Caco-2 (cell line): ENCODE results near the gene ABHD6. TPM values are rescaled to one million over a fixed set of nuclear protein-coding genes. Genes with fewer than 3 reads are reported as not detected.

ENCODE experiments used
- BruUV-seq: library from RNA; stranded (reverse); fragments of 400-500 nt; replicated peaks from 2 replicates; lab custom pipeline; 2021; lab: Mats Ljungman, UMichigan
- CTCF ChIA-PET: fragments of 300-600 bp; sonication (Branson Sonifier 250); formaldehyde crosslinking; loops from one replicate; lab custom pipeline; 2022; ENCODE audit warnings: antibody characterized with exemption; lab: Charles Lee
- POLR2A ChIA-PET: fragments of 300-600 bp; sonication (Branson Sonifier 250); formaldehyde crosslinking; loops from one replicate; lab custom pipeline; 2022; ENCODE audit warnings: antibody characterized with exemption; lab: Charles Lee
- DNase-seq, 2 experiments: peaks; one replicate each; pipeline versions ENCODE4 v3.0.0 to v3.0.0-alpha.2; 2020 to 2022
- H3K27me3 ChIP-seq: replicated peaks from 2 replicates; pipeline ENCODE4 v1.6.0; 2011; ENCODE audit warnings: low read length; ENCODE audit not compliant: control insufficient read depth, insufficient read depth
- H3K36me3 ChIP-seq: 2 replicates; pipeline ENCODE4 v1.5.1; 2011; ENCODE audit warnings: low read length; ENCODE audit not compliant: control insufficient read depth, insufficient read depth
- H3K4me1 ChIP-seq: fragments of 250-450 bp; sonication (Bioruptor Pico); 2 replicates; pipeline ENCODE4 v1.5.1; 2020; ENCODE audit warnings: mild to moderate bottlenecking
- H3K4me3 ChIP-seq: 2 replicates; pipeline ENCODE4 v1.5.1; 2011; ENCODE audit warnings: low read depth, mild to moderate bottlenecking, control low read depth, low read length
- H3K9me3 ChIP-seq: fragments of 250-450 bp; sonication (Bioruptor Pico); 2 replicates; pipeline ENCODE4 v1.5.1; 2020; ENCODE audit warnings: mild to moderate bottlenecking, moderate library complexity
- H3K27ac Mint-ChIP-seq: one replicate; pipeline ENCODE4 v1.8.0; 2022; ENCODE audit warnings: mixed read lengths; ENCODE audit not compliant: unreplicated experiment
- H3K27me3 Mint-ChIP-seq: one replicate; pipeline ENCODE4 v1.8.0; 2022; ENCODE audit warnings: mixed read lengths; ENCODE audit not compliant: insufficient read depth, unreplicated experiment
- H3K36me3 Mint-ChIP-seq: one replicate; pipeline ENCODE4 v1.8.0; 2022; ENCODE audit warnings: mild to moderate bottlenecking, mixed read lengths; ENCODE audit not compliant: insufficient read depth, unreplicated experiment
- H3K4me1 Mint-ChIP-seq: one replicate; pipeline ENCODE4 v1.8.0; 2022; ENCODE audit warnings: low read depth, mixed read lengths; ENCODE audit not compliant: unreplicated experiment
- H3K4me3 Mint-ChIP-seq: one replicate; pipeline ENCODE4 v1.8.0; 2022; ENCODE audit warnings: mild to moderate bottlenecking, moderate library complexity, mixed read lengths; ENCODE audit not compliant: unreplicated experiment
- H3K9me3 Mint-ChIP-seq: one replicate; pipeline ENCODE4 v1.8.0; 2022; ENCODE audit warnings: mixed read lengths; ENCODE audit not compliant: unreplicated experiment
- CTCF ChIP-seq, 2 experiments: fragments of 200-600 bp in 1 of 2; IDR thresholded peaks; 1 replicate in 1 of 2; 2 replicates in 1 of 2; pipeline versions ENCODE4 v1.5.1 to v1.8.0; 2011 to 2022; ENCODE audit warnings: antibody characterized with exemption in 1 of 2, control low read depth in 1 of 2, inconsistent platforms in 1 of 2, low read depth in 1 of 2, low read length in 1 of 2, mild to moderate bottlenecking in 1 of 2, moderate library complexity in 1 of 2; ENCODE audit not compliant: insufficient read depth in 1 of 2, severe bottlenecking in 1 of 2, unreplicated experiment in 1 of 2
- intact Hi-C: fragments of 100-400 bp; cut with micrococcal nuclease; formaldehyde crosslinking; loops from one replicate; pipeline ENCODE4 v1.10.0; 2022; ENCODE audit not compliant: unreplicated experiment
- total RNA-seq: library from RNA; stranded (reverse); gene quantifications from 2 replicates; pipeline ENCODE4 v1.2.3, GENCODE V29; 2022

Gene ABHD6
- total RNA-seq, 1 experiment from 2014 or later = 16.1 TPM

- H3K4me3 Mint-ChIP-seq = no peak overlapping the region
These were observed 36.5 kb downstream of the ABHD6 start for GRCh38 chr3:58274027-58274614.

GRCh38 chr3:58281069-58281468 is 43.5 kb downstream of the ABHD6 start:
- Mint-ChIP-seq H3K36me3 (no peaks in the 10 kb centered on the region), H3K9me3 (no peaks in the 10 kb centered on the region), H3K27ac (no peak overlapping the region), H3K4me3 (no peak overlapping the region), H3K4me1 (peaks cover 5% of the 10 kb centered on the region), H3K27me3 (no peaks in the 10 kb centered on the region)
- no peaks in the 10 kb centered on the region for H3K9me3 ChIP-seq
- BruUV-seq = no TSS peak
- DNase-seq = no peak
- no peaks in the 10 kb centered on the region for H3K27me3 ChIP-seq
- peaks cover 1% of the 10 kb centered on the region; the same call in 1 of the 2 replicates for H3K36me3 ChIP-seq
- CTCF ChIA-PET = no interaction called here
- H3K4me3 ChIP-seq = no peak overlapping the region
- H3K4me1 ChIP-seq = no peaks in the 10 kb centered on the region
- POLR2A ChIA-PET = no interaction called here
- no peak for TF ChIP-seq CTCF (IDR thresholded peaks at IDR 0.05; ENCODE audit: insufficient read depth in 1 of 2, low read depth in 1 of 2, low read length in 1 of 2, severe bottlenecking in 1 of 2, unreplicated experiment in 1 of 2)
- intact Hi-C loops = no loop called here

More at GRCh38 chr3:58274027-58274614, 36.5 kb downstream of the ABHD6 start:
- ChIA-PET POLR2A (no interaction called here), CTCF (no interaction called here)
- DNase-seq = no peak
- intact Hi-C loops = no loop called here
- no peaks in the 10 kb centered on the region for H3K27me3 Mint-ChIP-seq
- H3K36me3 ChIP-seq = peaks cover 2% of the 10 kb centered on the region
- H3K27me3 ChIP-seq = no peaks in the 10 kb centered on the region
- H3K4me3 ChIP-seq = no peak overlapping the region
- TF ChIP-seq CTCF (IDR thresholded peaks at IDR 0.05; ENCODE audit: insufficient read depth in 1 of 2, low read depth in 1 of 2, low read length in 1 of 2, severe bottlenecking in 1 of 2, unreplicated experiment in 1 of 2) = no peak
- no peaks in the 10 kb centered on the region for H3K9me3 Mint-ChIP-seq
- H3K27ac Mint-ChIP-seq = no peak overlapping the region
- peaks cover 7% of the 10 kb centered on the region for H3K36me3 Mint-ChIP-seq
- H3K9me3 ChIP-seq = no peaks in the 10 kb centered on the region
- no peaks in the 10 kb centered on the region for H3K4me1 ChIP-seq
- H3K4me1 Mint-ChIP-seq = peaks cover 5% of the 10 kb centered on the region
- BruUV-seq = no TSS peak

- Mint-ChIP-seq H3K36me3 (no peaks in the 10 kb centered on the region), H3K9me3 (no peaks in the 10 kb centered on the region)
These were observed 47.7 kb downstream of the ABHD6 start for GRCh38 chr3:58285334-58285733.

More at GRCh38 chr3:58285334-58285733, 47.7 kb downstream of the ABHD6 start:
- no peak overlapping the region for H3K4me3 Mint-ChIP-seq
- CTCF ChIA-PET = no interaction called here
- no peaks in the 10 kb centered on the region for H3K9me3 ChIP-seq
- H3K4me1 ChIP-seq = no peaks in the 10 kb centered on the region
- TF ChIP-seq CTCF (IDR thresholded peaks at IDR 0.05; ENCODE audit: insufficient read depth in 1 of 2, low read depth in 1 of 2, low read length in 1 of 2, severe bottlenecking in 1 of 2, unreplicated experiment in 1 of 2) = no peak
- no peak for DNase-seq
- no TSS peak for BruUV-seq
- H3K36me3 ChIP-seq = peaks cover 3% of the 10 kb centered on the region
- H3K27me3 ChIP-seq = no peaks in the 10 kb centered on the region
- no peaks in the 10 kb centered on the region for H3K4me1 Mint-ChIP-seq
- no peak overlapping the region for H3K27ac Mint-ChIP-seq
- H3K4me3 ChIP-seq = no peak overlapping the region
- H3K27me3 Mint-ChIP-seq = no peaks in the 10 kb centered on the region
- POLR2A ChIA-PET = no interaction called here
- intact Hi-C loops = no loop called here
